ENCODE results near the gene ZNF324B.
"Not testable (repeated sequence)": the region's sequence is repeated elsewhere in the genome, so short reads cannot be mapped to it uniquely, and the experiment has no call there.

Gene ZNF324B

GRCh38 chr19:58417071-58417470 is 34.4 kb upstream of the ZNF324B start:
- Histone ChIP-seq H3K27ac (no peak overlapping the region), H4K20me1 (no peaks in the 10 kb centered on the region), H3K9ac (no peak overlapping the region), H3K4me2 (no peak overlapping the region), H3K4me1 (no peaks in the 10 kb centered on the region), H3K9me3 (peaks cover 28% of the 10 kb centered on the region), H3K4me3 (no peak overlapping the region), H3K36me3 (peaks cover 80% of the 10 kb centered on the region), H3K27me3 (no peaks in the 10 kb centered on the region)
- TF ChIP-seq Cebpa-rat (IDR thresholded peaks at IDR 0.05) = no peak

GRCh38 chr19:58428617-58429016 is 22.8 kb upstream of the ZNF324B start:
- Histone ChIP-seq H3K4me2 (no peak overlapping the region), H3K4me1 (no peaks in the 10 kb centered on the region), H4K20me1 (no peaks in the 10 kb centered on the region), H3K9me3 (peaks cover 55% of the 10 kb centered on the region), H3K4me3 (no peak overlapping the region), H3K9ac (no peak overlapping the region), H3K27ac (no peak overlapping the region), H3K36me3 (peaks cover 33% of the 10 kb centered on the region), H3K27me3 (no peaks in the 10 kb centered on the region)
- no peak for TF ChIP-seq Cebpa-rat (IDR thresholded peaks at IDR 0.05)

GRCh38 chr19:58429745-58430144 is 21.7 kb upstream of the ZNF324B start:
- no peak for TF ChIP-seq Cebpa-rat (IDR thresholded peaks at IDR 0.05)
- Histone ChIP-seq H3K9me3 (peaks cover 66% of the 10 kb centered on the region), H3K4me1 (no peaks in the 10 kb centered on the region), H3K4me3 (no peak overlapping the region), H3K27me3 (no peaks in the 10 kb centered on the region), H3K9ac (no peak overlapping the region), H3K4me2 (no peak overlapping the region), H4K20me1 (no peaks in the 10 kb centered on the region), H3K27ac (no peak overlapping the region), H3K36me3 (peaks cover 44% of the 10 kb centered on the region)

- no peak for TF ChIP-seq Cebpa-rat (IDR thresholded peaks at IDR 0.05)
- peaks cover 67% of the 10 kb centered on the region for H3K9me3 ChIP-seq
- H3K27me3 ChIP-seq = no peaks in the 10 kb centered on the region
- peaks cover 38% of the 10 kb centered on the region for H3K36me3 ChIP-seq
- H3K4me3 ChIP-seq = no peak overlapping the region
- H4K20me1 ChIP-seq = no peaks in the 10 kb centered on the region
- H3K27ac ChIP-seq = no peak overlapping the region
- no peak overlapping the region for H3K4me2 ChIP-seq
- H3K4me1 ChIP-seq = no peaks in the 10 kb centered on the region
- no peak overlapping the region for H3K9ac ChIP-seq
These were observed 17.2 kb upstream of the ZNF324B start for GRCh38 chr19:58434217-58434616.

- Histone ChIP-seq H3K27ac (no peak within 1 kb of the TSS), H3K9me3 (peaks cover 64% of the 10 kb centered on the region), H3K4me2 (no peak within 1 kb of the TSS), H3K4me3 (no peak within 1 kb of the TSS), H3K9ac (no peak within 1 kb of the TSS), H4K20me1 (no peaks in the 10 kb centered on the region), H3K27me3 (no peaks in the 10 kb centered on the region), H3K4me1 (no peaks in the 10 kb centered on the region), H3K36me3 (peaks cover 1% of the 10 kb centered on the region; the same call in 1 of the 2 replicates)
- TF ChIP-seq Cebpa-rat (IDR thresholded peaks at IDR 0.05) = no peak
These were observed 11.6 kb upstream of the ZNF324B start, which contains the start of gene ZNF132 for GRCh38 chr19:58439576-58440554. Gene ZNF132 (minus strand): TSS chr19:58440153. CDS start chr19:58439821, 332 bp downstream.

- no peaks in the 10 kb centered on the region for H3K27me3 ChIP-seq
- no peaks in the 10 kb centered on the region for H4K20me1 ChIP-seq
- peaks cover 57% of the 10 kb centered on the region for H3K9me3 ChIP-seq
- H3K4me2 ChIP-seq = no peak overlapping the region
- H3K27ac ChIP-seq = no peak overlapping the region
- TF ChIP-seq Cebpa-rat (IDR thresholded peaks at IDR 0.05) = no peak
- no peaks in the 10 kb centered on the region for H3K4me1 ChIP-seq
- no peak overlapping the region for H3K9ac ChIP-seq
- no peak overlapping the region for H3K4me3 ChIP-seq
- H3K36me3 ChIP-seq = no peaks in the 10 kb centered on the region
These were observed 10.9 kb upstream of the ZNF324B start for GRCh38 chr19:58440556-58440955.

GRCh38 chr19:58442986-58443385 is 8.4 kb upstream of the ZNF324B start:
- not testable (repeated sequence) for H3K27ac ChIP-seq, H3K27me3 ChIP-seq, H4K20me1 ChIP-seq, H3K4me2 ChIP-seq, H3K4me1 ChIP-seq, H3K36me3 ChIP-seq, H3K9ac ChIP-seq, H3K4me3 ChIP-seq
- H3K9me3 ChIP-seq = peaks cover 74% of the 10 kb centered on the region

GRCh38 chr19:58448860-58449259 is 2.6 kb upstream of the ZNF324B start:
- peaks cover 52% of the 10 kb centered on the region for H3K9me3 ChIP-seq
- peaks cover 18% of the 10 kb centered on the region for H3K4me1 ChIP-seq
- H3K4me2 ChIP-seq, H3K36me3 ChIP-seq, H4K20me1 ChIP-seq, H3K27ac ChIP-seq, H3K9ac ChIP-seq: not testable (repeated sequence)
- peak overlapping the region; percentile 30 for H3K4me3 ChIP-seq
- peaks cover 22% of the 10 kb centered on the region for H3K27me3 ChIP-seq

GRCh38 chr19:58449980-58450379 is 1.4 kb upstream of the ZNF324B start:
- H3K4me1 ChIP-seq = peaks cover 18% of the 10 kb centered on the region
- not testable (repeated sequence) for H3K27ac ChIP-seq, H3K4me2 ChIP-seq, H4K20me1 ChIP-seq, H3K9ac ChIP-seq, H3K4me3 ChIP-seq
- peaks cover 22% of the 10 kb centered on the region for H3K27me3 ChIP-seq
- peaks cover 15% of the 10 kb centered on the region; the same call in 1 of the 2 replicates for H3K36me3 ChIP-seq
- H3K9me3 ChIP-seq = peaks cover 47% of the 10 kb centered on the region

- peak overlapping the region; percentile 91 for H3K4me3 ChIP-seq
- H3K27ac ChIP-seq = no peak overlapping the region
These were observed 515 bp upstream of the ZNF324B start for GRCh38 chr19:58450856-58451357.

More at GRCh38 chr19:58450856-58451357, 515 bp upstream of the ZNF324B start:
- Histone ChIP-seq H3K4me2 (peak overlapping the region; percentile 95), H3K36me3 (peaks cover 21% of the 10 kb centered on the region; the same call in 1 of the 2 replicates), H3K27me3 (peaks cover 22% of the 10 kb centered on the region), H3K9me3 (peaks cover 47% of the 10 kb centered on the region), H3K4me1 (peaks cover 18% of the 10 kb centered on the region), H3K9ac (peak overlapping the region; percentile 81), H4K20me1 (no peaks in the 10 kb centered on the region)
- TF ChIP-seq Cebpa-rat (IDR thresholded peaks at IDR 0.05) = no peak

Data from BLaER1 (cell line).